GM19455 (cell line): ENCODE measurements around the gene SLC38A7.
"Not testable (repeated sequence)": the region's sequence is repeated elsewhere in the genome, so short reads cannot be mapped to it uniquely, and the experiment has no call there.

Source experiments
- ATAC-seq: cut with Tn5 transposase; IDR thresholded peaks from one replicate; pipeline ENCODE4 v1.9.1; 2021; ENCODE audit not compliant: unreplicated experiment

Gene SLC38A7

DNA sequence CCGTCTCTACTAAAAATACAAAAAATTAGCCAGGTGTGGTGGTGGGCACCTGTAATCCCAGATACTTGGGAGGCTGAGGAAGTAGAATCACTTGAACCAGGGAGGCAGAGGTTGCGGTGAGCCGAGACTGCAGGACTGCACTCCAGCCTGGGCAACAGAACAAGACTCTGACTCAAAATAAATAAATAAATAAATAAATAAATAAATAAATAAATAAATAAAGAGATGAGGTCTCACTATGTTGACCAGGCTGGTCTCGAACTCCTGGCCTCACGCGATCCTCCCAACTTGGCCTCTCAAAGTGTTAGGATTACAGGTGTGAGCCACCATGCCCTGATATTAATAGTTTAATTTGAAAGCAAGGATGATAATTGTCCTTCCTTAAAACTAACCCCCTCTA, 47.5 kb downstream of the SLC38A7 start:
- ATAC-seq: not testable (repeated sequence)

DNA sequence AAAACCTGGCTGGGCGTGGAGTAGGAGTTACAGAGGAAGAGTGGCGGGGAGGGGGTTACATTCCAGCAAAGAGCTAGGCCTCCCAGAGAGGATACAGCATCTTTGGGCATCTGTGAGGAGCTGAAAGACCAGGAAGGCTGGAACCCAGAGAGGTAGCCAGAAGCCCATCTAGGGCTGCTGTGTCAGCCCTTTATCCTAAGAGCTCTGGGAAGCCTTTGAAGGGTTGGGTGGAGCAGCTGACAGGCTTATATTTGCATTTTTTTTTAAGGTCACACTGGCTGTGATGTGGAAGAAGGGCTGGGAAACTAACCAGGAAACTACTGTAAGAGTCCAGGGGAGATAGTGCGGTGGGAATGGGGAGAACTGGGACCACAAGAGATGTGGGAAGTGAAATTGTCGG, 48.1 kb downstream of the SLC38A7 start:
- ATAC-seq: no peak

DNA sequence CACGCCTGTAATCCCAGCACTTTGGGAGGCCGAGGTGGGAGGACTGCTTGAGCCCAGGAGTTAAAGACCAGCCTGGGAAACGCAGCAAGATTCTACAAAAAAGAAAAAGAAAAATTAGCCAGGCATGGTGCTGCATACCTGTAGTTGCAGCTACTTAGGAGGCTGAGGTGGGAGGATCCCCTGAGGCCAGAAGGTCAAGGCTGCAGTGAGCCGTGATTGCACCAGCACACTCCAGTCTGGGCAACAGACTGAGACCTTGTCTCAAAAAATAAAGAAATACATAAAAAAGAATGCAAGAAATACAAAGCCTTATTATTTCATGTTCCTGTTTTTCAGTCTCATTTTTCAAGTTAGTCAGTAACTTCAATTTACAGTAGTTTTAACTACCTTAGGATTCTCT, 49.1 kb downstream of the SLC38A7 start:
- no peak for ATAC-seq

DNA sequence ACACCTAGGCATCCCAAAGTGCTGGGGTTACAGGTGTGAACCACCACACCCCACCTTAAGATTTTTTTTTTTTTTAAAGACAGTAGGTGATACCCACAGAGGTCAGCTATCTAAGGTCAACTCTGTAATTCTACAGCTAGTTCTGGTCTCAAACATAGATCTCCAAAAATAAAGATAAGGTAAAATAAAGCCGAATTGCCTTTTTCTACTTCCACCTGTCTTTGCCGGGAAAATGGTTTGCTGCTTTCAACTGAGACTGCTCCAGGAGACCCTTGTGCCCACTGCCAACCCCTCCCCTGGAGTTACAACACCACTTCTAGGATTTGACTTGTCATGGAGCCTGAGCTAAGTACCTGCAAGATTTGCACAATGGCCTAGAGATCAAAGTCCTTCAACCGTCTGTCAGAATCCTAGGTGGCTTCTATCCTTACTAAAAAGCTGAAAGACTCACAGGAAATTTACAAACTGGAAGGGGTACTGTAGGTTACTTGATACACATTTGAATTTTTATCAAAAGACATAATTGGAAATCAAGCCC, 50.2 kb downstream of the SLC38A7 start:
- no peak for ATAC-seq

DNA sequence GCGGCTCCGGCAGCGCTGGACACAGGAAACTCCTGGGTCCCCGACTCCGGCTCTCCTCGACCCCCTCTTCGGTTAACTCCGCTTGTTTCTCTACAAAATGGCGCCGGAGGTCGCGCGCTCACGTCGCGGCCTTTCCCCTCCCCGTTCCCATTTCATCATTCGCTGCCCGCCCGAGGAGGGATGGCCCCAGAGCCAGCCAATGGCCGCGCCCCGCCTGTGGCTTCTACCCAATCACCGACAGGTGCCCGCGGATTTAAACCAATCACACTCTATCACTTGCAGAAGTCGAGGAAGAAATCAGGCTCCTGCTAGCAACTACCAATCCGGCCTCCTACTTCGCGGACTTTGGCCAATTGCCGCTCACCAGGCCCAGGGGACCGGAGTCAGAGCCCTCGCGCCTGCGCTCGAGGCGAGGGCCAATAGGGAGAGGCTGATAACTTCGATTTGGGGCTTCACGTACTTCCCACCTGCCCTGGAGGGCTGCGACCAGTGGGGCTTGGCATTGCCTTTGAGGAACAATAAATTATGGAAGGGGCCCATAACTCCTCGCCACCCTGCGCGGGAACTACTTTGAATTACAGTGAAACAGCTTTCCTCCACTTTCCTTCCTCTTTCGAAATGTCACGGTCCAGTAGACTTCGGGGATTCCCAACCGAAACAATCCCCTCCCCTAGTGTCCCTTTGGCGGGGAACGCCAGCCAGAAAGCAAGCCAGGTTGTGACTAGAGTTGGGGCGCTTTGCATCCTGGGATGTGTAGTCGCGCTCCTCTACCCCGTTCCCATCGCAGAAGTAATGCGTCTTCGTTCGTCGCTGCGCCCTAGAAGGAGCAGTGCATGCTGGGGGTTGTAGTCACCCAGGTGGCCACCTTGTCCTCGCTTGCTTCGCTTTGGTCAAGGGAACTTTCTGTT, 54.6 kb downstream of the SLC38A7 start, which contains the start of gene CNOT1:
Gene CNOT1, minus strand, starts transcription at position 94 of the 908 bp plus-strand sequence. CDS start 30,489 bp downstream, outside the sequence.
- peak; percentile 87 for ATAC-seq

DNA sequence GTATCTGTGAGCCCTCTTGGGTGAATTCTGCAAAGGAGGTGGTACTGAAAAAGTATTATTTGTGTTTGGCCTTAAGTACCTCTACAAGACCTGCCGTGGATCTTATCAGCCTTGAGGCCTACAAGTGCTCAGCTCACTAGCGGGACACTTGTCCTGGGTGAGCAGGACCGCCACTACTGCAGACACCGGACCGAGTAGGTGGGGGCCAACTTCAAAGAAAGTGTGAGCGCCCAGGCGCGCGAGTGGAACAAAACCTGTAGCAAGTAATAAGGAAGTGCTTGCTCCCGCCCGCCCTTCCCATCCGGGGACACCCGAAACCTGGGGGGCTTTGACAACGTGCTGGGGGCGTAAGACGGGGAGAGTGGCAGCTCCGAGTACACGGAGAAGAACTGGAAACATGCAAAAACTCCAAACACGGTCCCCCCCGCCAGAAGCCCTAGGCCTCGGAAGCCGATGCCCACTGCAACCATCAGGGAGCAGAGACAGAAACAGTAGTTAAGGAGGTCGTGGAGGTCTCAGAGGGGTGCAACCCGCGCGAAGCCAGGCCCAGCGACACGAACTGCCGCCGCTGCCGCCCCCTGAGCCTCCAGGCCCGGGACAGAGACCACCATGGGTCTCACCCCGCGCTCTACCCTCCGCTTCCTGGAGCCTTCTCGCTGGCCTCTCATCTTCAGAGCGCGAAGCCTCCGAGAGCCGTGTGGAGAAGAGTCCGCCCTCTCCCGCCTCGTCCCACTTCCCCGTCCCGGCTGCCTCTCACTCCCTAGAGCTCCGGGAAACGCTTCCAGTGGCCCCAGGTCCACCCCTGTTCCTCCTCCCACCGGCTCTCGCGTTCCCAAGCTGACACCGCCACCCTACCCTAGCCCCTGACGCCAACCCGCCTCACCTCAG, 55.5 kb downstream of the SLC38A7 start:
- ATAC-seq: peak; percentile 9

DNA sequence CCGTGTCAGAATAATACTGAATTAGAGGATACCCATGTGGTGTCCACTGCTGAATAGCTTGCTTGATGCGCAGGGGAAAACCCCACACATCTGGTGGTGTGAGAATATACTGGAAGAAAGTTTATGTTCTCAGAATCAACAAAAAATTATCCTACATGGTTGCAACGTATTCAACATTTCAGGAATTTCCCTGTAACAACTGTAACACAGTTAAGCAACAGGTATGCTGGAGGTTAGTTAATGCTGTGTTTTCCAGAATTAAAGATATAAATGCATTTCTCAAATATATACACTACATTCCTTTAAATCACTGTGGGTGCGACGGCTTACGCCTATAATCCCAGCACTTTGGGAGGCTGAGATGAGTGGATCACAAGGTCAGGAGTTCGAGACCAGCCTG, 60.4 kb downstream of the SLC38A7 start:
- ATAC-seq: no peak

DNA sequence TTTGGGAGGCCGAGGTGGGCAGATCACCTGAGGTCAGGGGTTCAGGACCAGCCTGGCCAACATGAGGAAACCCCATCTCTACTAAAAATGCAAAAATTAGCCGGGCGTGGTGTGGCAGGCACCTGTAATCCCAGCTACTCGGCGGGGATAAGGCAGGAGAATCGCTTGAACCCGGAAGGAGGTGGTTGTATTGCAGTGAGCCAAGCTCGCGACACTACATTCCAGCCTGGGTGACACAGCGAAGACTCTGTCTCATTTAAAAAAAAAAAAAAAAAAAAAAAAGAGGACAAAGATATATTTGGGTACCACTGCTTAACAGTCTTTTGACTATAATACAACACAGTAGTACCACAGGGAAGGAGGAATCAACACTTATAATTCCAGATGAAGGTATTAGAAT, 64.2 kb downstream of the SLC38A7 start:
- no peak for ATAC-seq

DNA sequence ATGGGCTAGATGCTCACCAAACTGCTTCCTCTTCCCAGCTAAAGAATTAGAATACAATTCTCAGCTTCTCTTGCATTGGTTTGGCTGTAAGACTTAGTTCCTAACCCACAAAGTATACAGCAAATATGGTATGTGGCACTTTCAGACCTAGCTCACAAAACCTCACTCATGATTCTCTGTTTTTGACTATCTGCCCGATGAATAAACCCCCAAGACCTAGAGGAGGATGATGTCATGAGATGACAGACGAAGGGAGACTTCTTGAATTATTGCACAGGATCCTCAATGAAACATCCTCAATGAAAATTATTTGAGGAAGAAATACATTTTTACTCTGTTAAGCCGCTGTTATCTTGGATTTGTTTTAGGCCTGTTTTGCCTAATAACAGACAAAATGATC, 69.3 kb downstream of the SLC38A7 start:
- no peak for ATAC-seq
